Activated T-helper 2 cell treated with anti-CD3 and anti-CD28 coated beads, Interferon-gamma antibody, Interleukin-2, Interleukin-4, amounts not matched to agents 10 μg/mL and 5 μg/mL and 100 μg/mL, durations not matched to agents 14 hours and 24 hours and 36 hours (primary cell): Measurements from ENCODE around the gene TRPM8. TPM values are rescaled to one million over a fixed set of nuclear protein-coding genes. Genes with fewer than 3 reads are reported as not detected.

Experiments used
- DNase-seq: peaks from one replicate; pipeline ENCODE4 v3.0.0; 2021; ENCODE audit warnings: low spot score
- H3K27ac Mint-ChIP-seq: one replicate; pipeline ENCODE4 v1.8.0; 2021; ENCODE audit warnings: mixed read lengths
- H3K27me3 Mint-ChIP-seq: one replicate; pipeline ENCODE4 v1.8.0; 2021; ENCODE audit warnings: low read depth, mixed read lengths
- H3K36me3 Mint-ChIP-seq: one replicate; pipeline ENCODE4 v1.8.0; 2021; ENCODE audit warnings: low read depth, mixed read lengths
- H3K4me1 Mint-ChIP-seq: one replicate; pipeline ENCODE4 v1.8.0; 2021; ENCODE audit warnings: low read depth, mixed read lengths
- H3K4me3 Mint-ChIP-seq: one replicate; pipeline ENCODE4 v1.8.0; 2021; ENCODE audit warnings: low read depth, mild to moderate bottlenecking, moderate library complexity, mixed read lengths
- H3K9me3 Mint-ChIP-seq: one replicate; pipeline ENCODE4 v1.8.0; 2021; ENCODE audit warnings: mixed read lengths
- intact Hi-C: fragments of 100-400 bp; cut with micrococcal nuclease; formaldehyde crosslinking; loops from one replicate; pipeline ENCODE4 v1.15.1; 2023
- total RNA-seq: library from RNA; stranded (reverse); gene quantifications from 2 replicates; pipeline ENCODE4 v1.2.3, GENCODE V29; 2022

TRPM8 gene
- total RNA-seq, 1 donor from 2014 or later, result not detected

DNA sequence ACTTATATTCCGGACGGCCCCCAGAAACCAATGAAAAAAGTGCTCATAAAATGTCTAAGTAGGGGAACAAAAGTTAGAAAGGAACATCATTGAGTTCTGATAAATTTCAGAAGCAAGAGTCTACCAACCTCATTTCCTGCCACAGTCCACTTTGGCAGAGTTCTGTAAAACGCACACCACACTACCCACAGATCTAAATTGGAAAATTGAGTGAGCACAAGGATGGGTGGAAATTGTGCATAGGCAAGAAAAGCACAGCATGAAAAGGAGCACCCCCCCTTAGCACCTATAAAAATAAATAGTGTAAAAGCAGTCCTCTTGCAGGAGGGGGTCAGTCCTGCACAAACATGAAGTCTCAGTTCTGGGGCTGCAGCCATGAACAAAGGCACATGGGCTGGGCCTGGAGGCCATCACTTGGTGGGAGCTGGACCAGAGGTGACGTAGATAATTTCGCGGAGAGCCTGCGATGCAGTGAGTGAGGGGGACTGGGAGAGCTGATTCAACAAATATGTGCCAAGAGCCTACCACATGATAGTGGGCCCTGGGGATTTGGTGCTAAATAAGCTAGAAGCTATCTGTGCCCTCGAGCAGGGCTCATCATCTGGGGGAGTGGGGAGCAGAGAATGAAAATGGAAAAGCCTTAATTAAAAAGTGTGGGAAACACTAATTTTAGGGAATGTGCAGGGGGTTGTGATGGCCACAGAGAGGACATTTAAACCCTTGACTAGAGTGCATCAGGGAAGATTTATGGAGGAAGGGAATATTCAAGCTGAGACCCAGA is 84.4 kb downstream of the TRPM8 start:
- DNase-seq, result no peak
- Mint-ChIP-seq H3K9me3 (no peaks in the 10 kb centered on the region), H3K4me1 (peaks cover 16% of the 10 kb centered on the region), H3K27me3 (peaks cover 22% of the 10 kb centered on the region), H3K4me3 (no peak overlapping the region), H3K27ac (peak overlapping the region; percentile 14), H3K36me3 (no peaks in the 10 kb centered on the region)
- intact Hi-C loops, result no loop called here

DNA sequence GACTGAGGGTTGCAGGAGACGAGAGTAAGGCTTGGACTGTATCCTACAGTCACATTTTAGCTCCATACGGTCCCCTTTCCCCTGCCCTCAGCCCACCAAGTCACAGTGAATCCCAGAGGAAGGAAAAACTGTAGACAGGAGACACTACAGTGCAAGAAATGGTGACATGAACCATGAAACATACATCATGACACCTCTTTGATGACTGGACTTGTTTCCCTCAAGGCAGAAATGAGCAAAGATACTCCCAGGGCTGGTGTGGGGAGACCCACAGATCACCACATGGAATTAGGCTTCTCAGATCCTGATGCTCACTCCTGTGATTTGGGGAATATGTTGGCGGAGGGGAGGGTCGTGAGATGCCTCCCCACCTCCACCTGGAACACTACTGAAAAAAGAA is 85.1 kb downstream of the TRPM8 start:
- Mint-ChIP-seq H3K27ac (no peak overlapping the region), H3K4me1 (peaks cover 16% of the 10 kb centered on the region), H3K36me3 (no peaks in the 10 kb centered on the region), H3K9me3 (no peaks in the 10 kb centered on the region), H3K4me3 (no peak overlapping the region), H3K27me3 (peaks cover 28% of the 10 kb centered on the region)
- DNase-seq, result no peak
- intact Hi-C loops, result no loop called here

DNA sequence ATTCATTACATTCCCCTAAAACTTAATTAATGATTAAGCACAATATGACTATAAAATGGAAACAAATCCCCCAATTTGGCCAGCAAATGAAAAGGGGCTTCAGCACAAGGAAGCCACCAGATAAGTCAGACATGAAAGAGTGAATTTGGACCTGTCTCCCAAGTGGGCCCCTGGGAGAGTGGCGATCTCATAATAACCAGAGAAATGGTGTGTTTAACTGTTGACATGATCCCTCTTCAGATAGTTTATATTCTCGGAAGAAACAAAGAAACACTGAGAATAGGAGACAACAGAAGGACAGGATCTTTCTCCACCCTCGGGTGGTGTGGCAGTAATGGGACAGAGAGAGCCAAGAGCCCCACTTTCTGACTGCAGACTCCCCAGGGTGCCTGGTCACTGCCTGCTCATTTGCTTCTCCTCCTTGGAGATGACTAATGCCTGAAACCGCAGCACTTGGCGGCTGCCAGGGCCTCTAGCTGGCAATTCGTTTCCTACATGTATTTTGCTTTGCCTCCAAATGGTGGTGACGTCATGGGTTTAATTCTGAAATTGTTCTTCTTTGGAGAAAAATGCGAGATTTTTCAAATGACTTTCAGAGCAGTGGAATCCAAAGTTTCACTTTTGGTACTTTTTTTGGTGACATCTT is 86.9 kb downstream of the TRPM8 start:
- peaks cover 44% of the 10 kb centered on the region for H3K27me3 Mint-ChIP-seq
- H3K27ac Mint-ChIP-seq, result no peak overlapping the region

DNA sequence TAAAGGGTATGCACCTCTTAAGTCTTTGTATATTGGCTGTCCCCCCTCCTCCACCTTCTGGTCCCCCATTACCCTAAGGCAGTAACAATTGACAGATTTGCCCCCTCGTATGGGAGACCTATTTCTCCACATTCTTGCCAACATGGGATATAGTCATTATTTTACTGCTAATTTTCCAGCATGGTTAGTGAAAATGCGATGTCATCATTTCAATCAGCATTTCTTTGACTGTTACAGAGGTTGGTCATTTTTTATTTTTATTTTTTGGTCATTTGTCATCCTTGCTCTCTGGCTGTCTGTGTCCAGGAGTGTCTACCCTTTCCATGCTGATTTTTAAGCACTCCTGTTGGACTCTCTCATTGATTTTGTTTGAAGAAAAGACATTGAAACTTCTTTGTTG is 88.0 kb downstream of the TRPM8 start:
- Mint-ChIP-seq H3K27me3 (peaks cover 49% of the 10 kb centered on the region), H3K9me3 (no peaks in the 10 kb centered on the region), H3K36me3 (no peaks in the 10 kb centered on the region), H3K4me3 (no peak overlapping the region), H3K4me1 (peaks cover 13% of the 10 kb centered on the region), H3K27ac (no peak overlapping the region)
- no peak for DNase-seq
- intact Hi-C loops, result no loop called here

More for the DNA sequence above, 86.9 kb downstream of the TRPM8 start:
- no peak for DNase-seq
- no peaks in the 10 kb centered on the region for H3K36me3 Mint-ChIP-seq
- H3K9me3 Mint-ChIP-seq, result no peaks in the 10 kb centered on the region
- no peak overlapping the region for H3K4me3 Mint-ChIP-seq
- intact Hi-C loops, result no loop called here
- H3K4me1 Mint-ChIP-seq, result peaks cover 13% of the 10 kb centered on the region

DNA sequence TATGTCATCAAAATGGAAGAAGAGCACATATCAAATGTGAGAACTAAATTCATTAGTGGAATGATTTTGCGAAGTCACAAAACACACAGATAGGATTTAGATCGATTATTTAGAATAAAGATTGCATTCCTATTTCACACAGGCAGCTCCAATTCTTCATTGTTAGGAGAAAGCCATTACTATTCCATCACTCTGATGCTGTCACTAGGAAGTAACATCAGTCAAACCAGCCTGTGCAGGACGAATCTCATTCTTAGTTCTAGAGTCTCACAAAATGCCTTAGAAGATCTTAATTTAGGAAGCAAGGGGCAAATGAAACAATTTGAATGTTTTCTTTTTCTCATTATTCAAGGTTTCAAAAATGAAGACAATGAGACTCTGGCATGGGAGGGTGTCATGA is 89.3 kb downstream of the TRPM8 start:
- no peak overlapping the region for H3K27ac Mint-ChIP-seq
- H3K4me3 Mint-ChIP-seq, result no peak overlapping the region
- H3K36me3 Mint-ChIP-seq, result no peaks in the 10 kb centered on the region
- no peaks in the 10 kb centered on the region for H3K9me3 Mint-ChIP-seq
- peaks cover 58% of the 10 kb centered on the region for H3K27me3 Mint-ChIP-seq
- H3K4me1 Mint-ChIP-seq, result peaks cover 5% of the 10 kb centered on the region
- intact Hi-C loops, result no loop called here
- no peak for DNase-seq

DNA sequence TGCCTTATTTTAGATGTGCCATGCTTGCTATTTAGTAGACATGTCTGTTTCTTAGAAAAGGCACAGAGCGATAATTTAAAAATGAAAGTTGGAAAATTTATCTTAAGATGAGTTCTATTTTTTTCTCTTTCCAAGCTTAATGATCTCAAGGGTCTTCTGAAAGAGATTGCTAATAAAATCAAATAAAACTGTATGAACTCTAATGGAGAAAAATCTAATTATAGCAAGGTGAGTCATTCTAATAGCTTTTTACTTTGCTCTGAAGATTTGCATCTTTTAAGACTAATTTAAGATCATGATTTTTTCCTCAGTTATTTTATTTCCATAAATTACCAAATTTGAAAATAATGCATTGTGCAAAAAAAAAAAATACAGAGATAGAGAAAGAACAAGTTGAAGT is 97.3 kb downstream of the TRPM8 start:
- Mint-ChIP-seq H3K9me3 (no peaks in the 10 kb centered on the region), H3K27ac (no peak overlapping the region), H3K36me3 (no peaks in the 10 kb centered on the region), H3K4me1 (no peaks in the 10 kb centered on the region), H3K4me3 (no peak overlapping the region), H3K27me3 (peaks cover 47% of the 10 kb centered on the region)
- no peak for DNase-seq
- intact Hi-C loops, result no loop called here

DNA sequence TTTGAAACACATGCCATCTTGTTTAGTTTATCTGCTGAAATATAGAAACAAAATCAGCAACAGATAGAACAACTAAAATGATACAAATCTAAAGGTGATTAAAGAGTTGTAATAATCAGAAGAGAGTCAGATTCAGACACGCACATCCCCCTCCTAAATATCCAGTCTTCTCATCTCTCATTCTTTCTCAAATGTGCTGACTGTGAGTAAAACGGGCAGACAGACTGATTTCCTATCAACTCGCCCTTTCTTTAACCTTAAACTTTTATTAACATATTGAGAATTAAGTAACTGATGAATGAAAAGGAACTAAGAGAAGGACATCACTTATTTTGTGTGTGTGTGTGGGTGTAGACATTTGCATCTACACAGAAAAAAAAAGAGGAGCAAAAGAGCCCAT is 98.7 kb downstream of the TRPM8 start:
- no peak overlapping the region for H3K27ac Mint-ChIP-seq
- H3K27me3 Mint-ChIP-seq, result peaks cover 40% of the 10 kb centered on the region
- no peak for DNase-seq
- no peaks in the 10 kb centered on the region for H3K36me3 Mint-ChIP-seq
- H3K9me3 Mint-ChIP-seq, result no peaks in the 10 kb centered on the region
- intact Hi-C loops, result no loop called here
- H3K4me3 Mint-ChIP-seq, result no peak overlapping the region
- no peaks in the 10 kb centered on the region for H3K4me1 Mint-ChIP-seq

DNA sequence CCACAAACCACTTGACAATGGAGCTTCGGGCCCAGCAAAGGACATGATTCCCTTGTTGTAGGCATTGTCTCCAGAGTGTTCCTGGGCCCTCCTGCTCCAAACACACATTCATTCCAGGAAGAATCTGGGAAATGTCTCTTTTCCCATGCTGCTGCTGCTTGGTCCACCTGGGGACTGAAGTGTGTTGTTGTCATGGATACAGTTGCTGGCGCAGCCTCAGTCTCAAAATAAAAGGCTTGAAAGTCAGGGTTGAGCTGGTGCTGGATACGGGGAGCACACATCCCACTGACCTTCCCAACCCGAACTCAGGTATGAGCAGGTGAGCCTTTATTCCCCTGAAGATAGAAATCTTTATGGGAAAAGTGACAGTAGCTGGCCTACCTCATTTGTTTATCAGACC is 102.7 kb downstream of the TRPM8 start:
- H3K4me3 Mint-ChIP-seq, result no peak overlapping the region
- no peaks in the 10 kb centered on the region for H3K4me1 Mint-ChIP-seq
- intact Hi-C loops, result no loop called here
- H3K9me3 Mint-ChIP-seq, result peaks cover 7% of the 10 kb centered on the region
- H3K27me3 Mint-ChIP-seq, result peaks cover 30% of the 10 kb centered on the region
- DNase-seq, result no peak
- H3K27ac Mint-ChIP-seq, result no peak overlapping the region
- H3K36me3 Mint-ChIP-seq, result no peaks in the 10 kb centered on the region

DNA sequence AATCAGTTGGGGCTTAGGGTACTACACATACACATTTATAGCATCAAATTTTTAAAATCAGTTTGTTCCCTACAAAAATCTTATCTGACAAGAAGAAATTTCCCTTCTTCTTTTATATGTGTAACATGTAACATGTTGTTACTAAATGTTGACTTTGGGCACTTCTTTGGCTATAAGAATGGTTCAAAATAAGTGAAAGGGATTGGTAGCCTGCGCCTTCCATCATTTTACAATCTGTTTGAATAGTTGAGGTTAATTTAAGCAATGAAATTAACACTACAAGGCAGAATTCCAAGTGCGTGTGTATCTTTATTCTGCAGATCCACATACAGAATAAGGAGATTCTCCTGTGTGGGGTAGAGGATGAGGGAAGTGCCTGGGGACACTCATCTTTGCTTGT is 103.2 kb downstream of the TRPM8 start:
- intact Hi-C loops, result no loop called here
- Mint-ChIP-seq H3K9me3 (peaks cover 7% of the 10 kb centered on the region), H3K4me1 (peaks cover 3% of the 10 kb centered on the region), H3K4me3 (no peak overlapping the region), H3K36me3 (no peaks in the 10 kb centered on the region), H3K27ac (no peak overlapping the region), H3K27me3 (peaks cover 29% of the 10 kb centered on the region)
- DNase-seq, result no peak

DNA sequence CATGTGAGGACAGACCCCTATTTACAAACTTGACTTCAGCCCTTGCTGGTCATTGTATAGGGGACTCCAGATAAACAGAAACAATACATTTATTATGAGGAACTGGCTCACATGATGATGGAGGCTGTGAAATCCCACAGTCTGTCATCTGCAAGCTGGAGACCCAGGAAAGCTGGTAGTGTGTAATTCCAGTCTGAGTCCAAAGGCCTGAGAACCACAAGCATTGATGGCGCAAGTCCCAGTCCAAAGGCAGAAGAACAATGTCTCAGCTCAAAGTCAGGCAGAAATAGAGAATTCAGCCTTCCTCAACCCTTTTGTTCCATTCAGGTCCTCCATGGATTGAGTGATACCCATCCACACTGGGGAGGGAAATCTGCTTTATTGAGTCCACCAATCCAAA is 105.3 kb downstream of the TRPM8 start:
- Mint-ChIP-seq H3K27ac (no peak overlapping the region), H3K4me3 (no peak overlapping the region), H3K4me1 (peaks cover 16% of the 10 kb centered on the region), H3K36me3 (no peaks in the 10 kb centered on the region), H3K27me3 (peaks cover 20% of the 10 kb centered on the region), H3K9me3 (peaks cover 7% of the 10 kb centered on the region)
- DNase-seq, result no peak
- intact Hi-C loops, result no loop called here

DNA sequence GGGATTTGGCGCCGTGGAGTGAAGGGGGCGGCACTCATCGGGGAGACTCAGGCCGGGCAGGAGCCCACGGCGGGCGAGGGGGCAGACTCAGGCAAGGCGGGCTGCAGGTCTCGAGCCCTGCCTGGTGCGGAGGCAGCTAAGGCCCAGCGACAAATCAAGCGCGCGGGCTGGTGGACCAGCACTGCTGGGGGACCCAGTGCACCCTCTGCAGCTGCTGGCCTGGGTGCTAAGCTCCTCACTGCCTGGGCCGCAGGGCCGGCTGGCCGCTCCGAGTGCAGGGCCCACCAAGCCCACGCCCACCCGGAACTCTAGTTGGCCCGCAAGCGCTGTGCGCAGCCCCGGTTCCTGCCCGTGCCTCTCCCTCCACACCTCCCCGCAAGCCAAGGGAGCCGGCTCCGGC is 107.1 kb downstream of the TRPM8 start:
- H3K36me3 Mint-ChIP-seq, result no peaks in the 10 kb centered on the region
- no peak for DNase-seq
- H3K4me3 Mint-ChIP-seq, result no peak overlapping the region
- peaks cover 30% of the 10 kb centered on the region for H3K27me3 Mint-ChIP-seq
- H3K4me1 Mint-ChIP-seq, result peaks cover 23% of the 10 kb centered on the region
- intact Hi-C loops, result no loop called here
- peaks cover 7% of the 10 kb centered on the region for H3K9me3 Mint-ChIP-seq
- H3K27ac Mint-ChIP-seq, result no peak overlapping the region

DNA sequence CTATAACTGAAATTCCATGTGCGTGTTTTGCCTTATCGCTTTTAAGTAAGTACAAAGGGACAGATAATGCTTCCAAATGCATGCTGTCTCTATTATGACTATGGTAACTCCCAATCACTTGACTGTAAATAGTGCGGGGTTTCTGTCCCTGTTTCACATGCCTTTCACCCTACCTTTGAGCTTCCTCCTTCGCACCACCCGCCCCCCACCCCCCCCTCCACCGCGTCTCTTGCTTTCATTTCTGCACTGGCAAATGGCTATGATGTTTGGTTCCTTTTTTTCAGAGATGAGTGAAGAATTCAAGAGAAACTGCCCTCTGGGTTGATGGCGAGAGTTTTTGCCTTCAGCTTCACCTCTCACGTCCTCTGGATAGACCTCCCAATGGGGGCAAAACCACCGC is 108.3 kb downstream of the TRPM8 start:
- Mint-ChIP-seq H3K27me3 (peaks cover 32% of the 10 kb centered on the region), H3K9me3 (peaks cover 7% of the 10 kb centered on the region), H3K36me3 (no peaks in the 10 kb centered on the region), H3K4me1 (peaks cover 23% of the 10 kb centered on the region), H3K27ac (no peak overlapping the region), H3K4me3 (peak overlapping the region; percentile 57)
- intact Hi-C loops, result no loop called here
- DNase-seq, result no peak

DNA sequence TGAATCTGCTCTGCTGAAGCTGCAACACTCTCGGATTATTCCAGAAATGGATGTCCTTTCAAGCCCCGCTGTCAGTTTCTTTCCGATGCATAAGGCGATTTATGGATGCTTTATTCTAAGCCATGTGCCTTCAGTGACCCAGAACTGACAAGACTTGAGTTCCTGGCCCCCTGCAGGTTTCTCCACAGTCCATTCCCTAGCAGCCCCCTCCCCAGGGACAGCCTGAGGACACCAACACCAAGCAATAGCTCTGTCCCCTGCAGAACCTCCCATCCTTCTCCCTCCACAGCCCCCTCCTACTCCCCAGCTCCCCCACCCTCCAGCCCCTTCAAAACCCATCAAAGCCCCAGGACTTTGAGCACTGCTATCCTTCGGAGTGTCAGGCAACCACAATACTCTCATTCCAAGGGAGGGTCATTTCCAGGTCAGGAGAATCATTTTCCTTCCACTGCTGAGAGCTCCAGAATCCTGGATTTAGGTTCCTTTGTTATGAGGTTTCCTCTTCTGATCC is 108.8 kb downstream of the TRPM8 start:
- peaks cover 35% of the 10 kb centered on the region for H3K27me3 Mint-ChIP-seq
- peaks cover 23% of the 10 kb centered on the region for H3K4me1 Mint-ChIP-seq
- no peak overlapping the region for H3K27ac Mint-ChIP-seq
- intact Hi-C loops, result no loop called here
- peak overlapping the region; percentile 57 for H3K4me3 Mint-ChIP-seq
- no peaks in the 10 kb centered on the region for H3K36me3 Mint-ChIP-seq
- H3K9me3 Mint-ChIP-seq, result peaks cover 7% of the 10 kb centered on the region
- no peak for DNase-seq
